ENCODE measurements around the gene IGHMBP2. TPM values are rescaled to one million over a fixed set of nuclear protein-coding genes. Genes with fewer than 3 reads are reported as not detected.

The IGHMBP2 gene
- total RNA-seq, 1 experiment from 2014 or later: 19.3 TPM

- peak; percentile 26; the same call in 1 of the 2 replicates for TF ChIP-seq RAD21 (IDR thresholded peaks at IDR 0.05; ENCODE audit: low read depth)
- peak; percentile 17 to 52 (median 52); a peak in 5 of 6 replicates for TF ChIP-seq CTCF (IDR thresholded peaks at IDR 0.05 in 2 of 3, conservative IDR thresholded peaks at IDR 0.05 in 1 of 3; ENCODE audit: borderline replicate concordance in 1 of 3, insufficient read depth in 1 of 3, low read depth in 2 of 3, low read length in 2 of 3)
- TF ChIP-seq POLR2A (IDR thresholded peaks at IDR 0.05; ENCODE audit: borderline replicate concordance, extremely low read depth, insufficient read depth, insufficient read length): no peak
- TF ChIP-seq JUND (IDR thresholded peaks at IDR 0.05): no peak
- TF ChIP-seq TCF7L2 (IDR thresholded peaks at IDR 0.05; ENCODE audit: borderline replicate concordance, extremely low read depth, insufficient read depth, insufficient read length): no peak
- TF ChIP-seq EGR1 (IDR thresholded peaks at IDR 0.05; ENCODE audit: low read depth): no peak
- Histone ChIP-seq H3K9me2 (ENCODE audit: insufficient read depth) (no peaks in the 10 kb centered on the region), H3K36me3 (ENCODE audit: control insufficient read depth in 1 of 2, insufficient read depth in 2 of 2, low read length in 2 of 2) (no peaks in the 10 kb centered on the region), H3K4me2 (ENCODE audit: low read length) (no peak overlapping the region), H3K9ac (ENCODE audit: low read length) (no peak overlapping the region), H4K20me1 (ENCODE audit: insufficient read depth) (no peaks in the 10 kb centered on the region), H3K4me1 (ENCODE audit: control insufficient read depth in 1 of 2, insufficient read depth in 2 of 2, low read length in 2 of 2) (no peaks in the 10 kb centered on the region), H3K9me3 (ENCODE audit: control insufficient read depth in 1 of 2, insufficient read depth in 1 of 2, low read depth in 1 of 2, low read length in 2 of 2) (no peaks in the 10 kb centered on the region), H2AFZ (ENCODE audit: low read depth, low read length, poor library complexity, severe bottlenecking) (no peak overlapping the region), H3K27me3 (ENCODE audit: insufficient read depth, low read length) (no peaks in the 10 kb centered on the region), H3K27ac (ENCODE audit: low read depth, low read length) (no peak overlapping the region), H3K79me2 (ENCODE audit: insufficient read depth, low read length) (no peaks in the 10 kb centered on the region), H3K4me3 (replicated peaks in 1 of 2; ENCODE audit: low read depth in 1 of 2, low read length in 2 of 2) (no peak overlapping the region)
- ATAC-seq (peak; percentile 90), DNase-seq (ENCODE audit: low read depth, low spot score) (peak; percentile 15)
- ChIA-PET RAD21 (ENCODE audit: low non-redundant PET in 1 of 2, low total read pairs in 2 of 2, uncharacterized antibody in 2 of 2, unreplicated experiment in 2 of 2) (no interaction called here), CTCF (interaction anchor here (1.1 to 1.3 kb wide), 2 partner anchors 94 to 317 kb away, joined by 4 to 8 read pairs; no protein-coding TSS in a partner anchor), POLR2A (no interaction called here)
- no TSS peak for BruUV-seq (replicated peaks)
- intact Hi-C loops (cut with micrococcal nuclease): loop anchor here (2.0 to 10.0 kb wide), 2 partner anchors 95 to 317 kb away; partner anchors contain the start of gene TPCN2
Observed at GRCh38 chr11:68950270-68950669, 46.6 kb downstream of the IGHMBP2 start.

- CTCF ChIA-PET: interaction anchor here (1.1 to 1.3 kb wide), 2 partner anchors 93 to 318 kb away, joined by 4 to 8 read pairs; no protein-coding TSS in a partner anchor
- POLR2A ChIA-PET: no interaction called here
- no peak overlapping the region for H3K27ac ChIP-seq (ENCODE audit: low read depth, low read length)
- H3K79me2 ChIP-seq (ENCODE audit: insufficient read depth, low read length): no peaks in the 10 kb centered on the region
- H3K4me1 ChIP-seq (ENCODE audit: control insufficient read depth in 1 of 2, insufficient read depth in 2 of 2, low read length in 2 of 2): no peaks in the 10 kb centered on the region; a peak in 1 of 4 replicates
- H4K20me1 ChIP-seq (ENCODE audit: insufficient read depth): no peaks in the 10 kb centered on the region
- H3K27me3 ChIP-seq (ENCODE audit: insufficient read depth, low read length): no peaks in the 10 kb centered on the region
- BruUV-seq (replicated peaks): no TSS peak
- DNase-seq (ENCODE audit: low read depth, low spot score): no peak
- H2AFZ ChIP-seq (ENCODE audit: low read depth, low read length, poor library complexity, severe bottlenecking): no peak overlapping the region
- no peaks in the 10 kb centered on the region for H3K36me3 ChIP-seq (ENCODE audit: control insufficient read depth in 1 of 2, insufficient read depth in 2 of 2, low read length in 2 of 2)
- no peak overlapping the region for H3K9ac ChIP-seq (ENCODE audit: low read length)
- no peak overlapping the region for H3K4me2 ChIP-seq (ENCODE audit: low read length)
- TF ChIP-seq EZH2phosphoT487 (IDR thresholded peaks at IDR 0.05; ENCODE audit: borderline replicate concordance) (no peak), FOSL1 (IDR thresholded peaks at IDR 0.05; ENCODE audit: low read depth) (no peak), YY1 (IDR thresholded peaks at IDR 0.05; ENCODE audit: extremely low read depth, insufficient replicate concordance, low read depth, low read length) (no peak), EZH2 (IDR thresholded peaks at IDR 0.05) (no peak), ELF1 (IDR thresholded peaks at IDR 0.05; ENCODE audit: borderline replicate concordance, low read depth) (no peak), POLR2A (IDR thresholded peaks at IDR 0.05; ENCODE audit: borderline replicate concordance, extremely low read depth, insufficient read depth, insufficient read length) (no peak), SIN3A (IDR thresholded peaks at IDR 0.05; ENCODE audit: low read depth) (no peak), EGR1 (IDR thresholded peaks at IDR 0.05; ENCODE audit: low read depth) (no peak)
- intact Hi-C loops (cut with micrococcal nuclease): loop anchor here (2.0 to 10.0 kb wide), 2 partner anchors 94 to 318 kb away; partner anchors contain the start of gene TPCN2
- no peak overlapping the region for H3K4me3 ChIP-seq (replicated peaks in 1 of 2; ENCODE audit: low read depth in 1 of 2, low read length in 2 of 2)
- ATAC-seq: no peak
- H3K9me3 ChIP-seq (ENCODE audit: control insufficient read depth in 1 of 2, insufficient read depth in 1 of 2, low read depth in 1 of 2, low read length in 2 of 2): no peaks in the 10 kb centered on the region
- no peaks in the 10 kb centered on the region for H3K9me2 ChIP-seq (ENCODE audit: insufficient read depth)
- RAD21 ChIA-PET (ENCODE audit: low non-redundant PET in 1 of 2, low total read pairs in 2 of 2, uncharacterized antibody in 2 of 2, unreplicated experiment in 2 of 2): no interaction called here
Observed at GRCh38 chr11:68950762-68951161, 47.1 kb downstream of the IGHMBP2 start.

Measured in HCT116 (cell line).